PC-3 (cell line): ENCODE data around the gene RERE.

ENCODE experiments used
- CTCF ChIP-seq: fragments of 300-600 bp; sonication (generic); conservative IDR thresholded peaks from 2 replicates; pipeline ENCODE4 v1.5.1; 2017; ENCODE audit warnings: antibody characterized with exemption, low read depth, mild to moderate bottlenecking, low read length
- EZH2phosphoT487 ChIP-seq: fragments of 300-600 bp; sonication (generic); IDR thresholded peaks from 2 replicates; pipeline ENCODE4 v1.6.1; 2018; ENCODE audit warnings: mild to moderate bottlenecking, antibody characterized with exemption, low read length, borderline replicate concordance

- TF ChIP-seq CTCF = no peak
- TF ChIP-seq EZH2phosphoT487 = no peak
Measured at GRCh38 chr1:8431784-8432183, 385.7 kb downstream of the RERE start.
